IPS-18a (cell line): Measurements from ENCODE around the gene LENG1.
A peak's percentile ranks its signal among the peaks of the same experiment; 100 is the strongest.
"Not testable (repeated sequence)": the region's sequence is repeated elsewhere in the genome, so short reads cannot be mapped to it uniquely, and the experiment has no call there.

Experiments used
- H3K27ac ChIP-seq: one replicate; pipeline ENCODE4 v1.5.1; 2013; ENCODE audit warnings: low read length
- H3K27me3 ChIP-seq: one replicate; pipeline ENCODE4 v1.6.1; 2013; ENCODE audit warnings: mild to moderate bottlenecking, low read length; ENCODE audit not compliant: control insufficient read depth, insufficient read depth
- H3K36me3 ChIP-seq: one replicate; pipeline ENCODE4 v1.6.1; 2013; ENCODE audit warnings: low read depth, low read length; ENCODE audit not compliant: control insufficient read depth
- H3K4me1 ChIP-seq: one replicate; pipeline ENCODE4 v1.6.1; 2013; ENCODE audit warnings: low read depth, low read length; ENCODE audit not compliant: control insufficient read depth
- H3K4me3 ChIP-seq: one replicate; pipeline ENCODE4 v1.5.1; 2013; ENCODE audit warnings: low read length
- H3K9ac ChIP-seq: one replicate; pipeline ENCODE4 v1.6.1; 2013; ENCODE audit warnings: mild to moderate bottlenecking, low read length, moderate library complexity
- H3K9me3 ChIP-seq: one replicate; pipeline ENCODE4 v1.6.1; 2013; ENCODE audit warnings: low read depth, low read length; ENCODE audit not compliant: control insufficient read depth

The LENG1 gene

GRCh38 chr19:54188215-54188871, 28.8 kb upstream of the LENG1 start:
- peak overlapping the region; percentile 83 for H3K9ac ChIP-seq
- no peaks in the 10 kb centered on the region for H3K9me3 ChIP-seq
- H3K27me3 ChIP-seq, result no peaks in the 10 kb centered on the region
- no peak overlapping the region for H3K27ac ChIP-seq
- H3K36me3 ChIP-seq, result peaks cover 10% of the 10 kb centered on the region
- peak overlapping the region; percentile 81 for H3K4me3 ChIP-seq
- H3K4me1 ChIP-seq, result peaks cover 10% of the 10 kb centered on the region

DNA sequence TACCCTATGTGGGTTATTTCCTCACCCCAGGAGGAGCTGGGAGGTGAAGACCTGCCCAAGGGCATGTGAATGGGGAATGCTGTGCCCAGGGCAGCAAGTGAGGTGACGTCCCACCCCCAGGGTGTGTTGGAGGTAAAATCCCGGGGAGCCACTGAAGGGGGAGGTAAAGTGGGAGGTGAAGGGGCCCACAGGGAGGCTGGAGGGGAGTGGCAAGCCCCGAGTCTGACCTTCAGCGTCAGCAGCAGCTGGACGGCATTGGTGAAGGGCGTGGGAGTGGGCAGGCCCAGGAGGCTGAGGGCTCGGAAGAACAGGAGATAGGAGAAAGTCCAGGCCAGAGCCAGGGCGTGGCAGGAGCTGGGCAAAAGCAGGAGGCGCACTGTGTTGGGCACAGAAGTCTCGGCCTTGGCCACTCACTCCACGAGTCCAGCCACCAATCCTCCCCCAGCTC, 27.4 kb upstream of the LENG1 start:
- Histone ChIP-seq H3K27ac (no peak overlapping the region), H3K27me3 (no peaks in the 10 kb centered on the region), H3K4me3 (no peak overlapping the region), H3K9me3 (no peaks in the 10 kb centered on the region), H3K4me1 (peaks cover 5% of the 10 kb centered on the region), H3K9ac (no peak overlapping the region), H3K36me3 (peaks cover 10% of the 10 kb centered on the region)

- no peak overlapping the region for H3K27ac ChIP-seq
- H3K27me3 ChIP-seq, result no peaks in the 10 kb centered on the region
- no peak overlapping the region for H3K9ac ChIP-seq
- H3K4me3 ChIP-seq, result no peak overlapping the region
- H3K4me1 ChIP-seq, result peaks cover 5% of the 10 kb centered on the region
- H3K36me3 ChIP-seq, result peaks cover 10% of the 10 kb centered on the region
- H3K9me3 ChIP-seq, result no peaks in the 10 kb centered on the region
These were observed 26.8 kb upstream of the LENG1 start for GRCh38 chr19:54186351-54186750.

DNA sequence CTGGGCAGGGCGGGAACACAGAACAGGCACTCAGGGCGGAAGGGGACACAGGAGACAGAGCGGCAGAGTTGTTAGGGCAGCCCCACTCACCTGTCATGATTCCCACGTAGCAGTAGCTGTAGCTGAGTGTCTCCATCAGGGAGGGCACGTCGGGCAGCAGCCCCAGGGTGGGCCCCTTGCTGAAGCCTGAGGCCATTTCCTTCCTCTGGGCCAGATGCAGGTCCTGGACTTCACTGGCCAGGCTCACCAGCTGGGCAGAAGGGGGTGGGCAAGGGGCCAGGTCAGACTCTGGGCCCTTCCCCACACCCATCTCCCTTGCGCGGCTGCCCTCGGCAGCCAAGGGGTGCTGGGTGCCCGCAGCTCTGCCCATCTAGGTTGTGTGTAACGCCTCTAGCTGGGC, 23.9 kb upstream of the LENG1 start:
- Histone ChIP-seq H3K36me3 (peaks cover 14% of the 10 kb centered on the region), H3K4me3 (no peak overlapping the region), H3K27ac (no peak overlapping the region), H3K27me3 (no peaks in the 10 kb centered on the region), H3K9me3 (no peaks in the 10 kb centered on the region), H3K4me1 (peaks cover 5% of the 10 kb centered on the region), H3K9ac (no peak overlapping the region)

DNA sequence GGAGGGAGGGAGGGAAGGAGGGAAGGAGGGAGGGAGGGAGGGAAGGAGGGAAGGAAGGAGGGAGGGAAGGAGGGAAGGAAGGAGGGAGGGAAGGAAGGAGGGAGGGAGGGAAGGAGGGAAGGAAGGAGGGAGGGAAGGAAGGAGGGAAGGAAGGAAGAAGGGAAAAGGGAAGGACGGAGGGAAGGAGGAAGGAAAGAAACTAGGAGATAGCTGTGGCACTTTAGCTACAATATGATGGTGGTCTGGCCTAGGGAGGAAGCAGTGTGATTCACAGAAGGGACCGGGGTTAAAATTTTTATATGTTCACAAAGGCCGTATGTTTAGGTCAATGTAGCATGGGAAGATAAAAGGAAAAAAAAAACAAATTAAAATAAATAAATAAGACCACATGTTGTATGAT, 22.4 kb upstream of the LENG1 start:
- H3K4me3 ChIP-seq, result not testable (repeated sequence)

DNA sequence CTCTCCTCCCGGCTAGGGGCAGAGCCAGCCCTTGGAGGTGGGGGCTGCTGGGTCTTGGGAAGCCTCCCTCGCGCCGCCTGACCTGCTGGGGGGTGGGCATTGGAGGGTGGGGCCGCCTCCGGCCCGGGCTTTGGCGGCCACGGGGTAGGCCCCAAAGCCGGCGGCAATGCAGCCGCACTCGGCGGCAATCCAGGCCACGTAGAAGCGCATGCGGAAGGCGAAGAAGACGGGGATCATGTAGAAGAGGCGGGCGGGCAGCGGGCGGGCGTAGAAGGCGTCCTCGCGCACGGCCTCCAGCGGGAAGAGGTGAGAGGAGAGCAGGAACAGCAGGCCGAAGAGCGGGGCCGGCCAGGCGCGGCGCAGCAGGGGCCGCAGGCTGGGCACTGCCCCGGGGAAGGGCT, 21.2 kb upstream of the LENG1 start:
- H3K4me1 ChIP-seq, result peaks cover 3% of the 10 kb centered on the region
- no peaks in the 10 kb centered on the region for H3K9me3 ChIP-seq
- peaks cover 14% of the 10 kb centered on the region for H3K36me3 ChIP-seq
- H3K27me3 ChIP-seq, result no peaks in the 10 kb centered on the region
- no peak overlapping the region for H3K4me3 ChIP-seq
- peak overlapping the region; percentile 26 for H3K9ac ChIP-seq
- H3K27ac ChIP-seq, result no peak overlapping the region

More for the DNA sequence above, 22.4 kb upstream of the LENG1 start:
- not testable (repeated sequence) for H3K9me3 ChIP-seq, H3K4me1 ChIP-seq, H3K27me3 ChIP-seq, H3K27ac ChIP-seq, H3K9ac ChIP-seq
- H3K36me3 ChIP-seq, result peaks cover 14% of the 10 kb centered on the region

DNA sequence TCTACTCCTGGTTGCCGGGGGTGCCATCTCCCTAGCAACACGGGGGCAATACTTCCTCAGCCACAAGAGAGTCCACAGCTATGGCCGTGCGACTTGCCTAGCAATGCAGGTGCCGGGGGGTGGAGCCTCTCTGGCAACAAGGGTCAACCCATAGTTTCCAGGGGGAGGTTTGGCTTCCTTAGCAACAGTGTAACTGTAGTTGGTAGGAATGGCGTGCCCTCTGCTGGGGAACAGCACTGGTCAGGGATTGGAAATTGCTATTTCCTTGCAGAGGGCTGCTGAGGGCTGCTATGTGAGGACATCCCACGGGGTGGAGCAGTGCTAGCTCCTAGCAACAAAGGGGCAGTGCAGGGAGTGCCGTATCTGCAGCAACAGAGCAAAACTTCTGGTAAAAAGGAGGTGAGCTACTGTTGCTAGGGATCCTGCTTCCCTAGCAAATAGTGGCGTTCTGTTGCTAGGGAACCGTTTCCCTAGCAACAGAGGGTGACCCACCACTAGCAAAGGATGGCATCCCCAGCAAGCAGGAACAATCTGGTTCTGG, 20.5 kb upstream of the LENG1 start:
- Histone ChIP-seq H3K4me1 (peaks cover 3% of the 10 kb centered on the region), H3K9me3 (no peaks in the 10 kb centered on the region), H3K4me3 (no peak overlapping the region), H3K9ac (peak overlapping the region; percentile 26), H3K27ac (no peak overlapping the region), H3K27me3 (no peaks in the 10 kb centered on the region), H3K36me3 (peaks cover 10% of the 10 kb centered on the region)

DNA sequence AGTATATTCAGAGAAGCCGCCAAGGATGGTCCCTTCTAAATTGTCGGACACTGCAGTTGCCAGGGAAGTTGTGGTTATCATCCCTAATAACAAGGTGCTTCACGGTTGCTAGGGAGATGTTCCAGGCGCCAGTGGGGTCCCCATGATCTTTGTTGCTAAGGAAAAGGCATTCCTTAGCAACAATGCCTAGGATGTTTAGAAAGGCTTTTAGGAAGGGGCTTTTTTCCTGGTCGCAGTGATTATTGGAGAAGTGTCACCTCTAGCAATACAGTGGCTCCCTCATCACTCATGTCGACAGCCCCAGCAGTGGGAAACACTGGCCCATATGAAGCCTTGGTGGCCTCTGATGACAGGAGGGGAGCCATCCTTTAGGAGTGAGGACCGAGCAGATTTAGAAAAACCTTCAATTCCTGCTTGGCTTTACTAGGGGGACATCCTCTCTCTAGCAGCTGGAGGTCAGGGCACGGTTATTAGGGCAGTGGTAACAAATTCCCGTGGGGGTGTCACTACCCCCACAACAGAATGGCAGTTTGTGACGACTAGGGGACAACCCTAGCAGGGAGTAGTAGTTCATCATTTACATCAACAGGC, 19.8 kb upstream of the LENG1 start:
- H3K4me1 ChIP-seq, result peaks cover 3% of the 10 kb centered on the region
- no peaks in the 10 kb centered on the region for H3K9me3 ChIP-seq
- H3K9ac ChIP-seq, result peak overlapping the region; percentile 21
- H3K27me3 ChIP-seq, result no peaks in the 10 kb centered on the region
- H3K4me3 ChIP-seq, result no peak overlapping the region
- peaks cover 10% of the 10 kb centered on the region for H3K36me3 ChIP-seq
- H3K27ac ChIP-seq, result peak overlapping the region; percentile 10

GRCh38 chr19:54178581-54179261, 19.2 kb upstream of the LENG1 start:
- Histone ChIP-seq H3K9me3 (no peaks in the 10 kb centered on the region), H3K36me3 (peaks cover 10% of the 10 kb centered on the region), H3K4me3 (no peak overlapping the region), H3K9ac (no peak overlapping the region), H3K27me3 (no peaks in the 10 kb centered on the region), H3K4me1 (peaks cover 3% of the 10 kb centered on the region), H3K27ac (no peak overlapping the region)

DNA sequence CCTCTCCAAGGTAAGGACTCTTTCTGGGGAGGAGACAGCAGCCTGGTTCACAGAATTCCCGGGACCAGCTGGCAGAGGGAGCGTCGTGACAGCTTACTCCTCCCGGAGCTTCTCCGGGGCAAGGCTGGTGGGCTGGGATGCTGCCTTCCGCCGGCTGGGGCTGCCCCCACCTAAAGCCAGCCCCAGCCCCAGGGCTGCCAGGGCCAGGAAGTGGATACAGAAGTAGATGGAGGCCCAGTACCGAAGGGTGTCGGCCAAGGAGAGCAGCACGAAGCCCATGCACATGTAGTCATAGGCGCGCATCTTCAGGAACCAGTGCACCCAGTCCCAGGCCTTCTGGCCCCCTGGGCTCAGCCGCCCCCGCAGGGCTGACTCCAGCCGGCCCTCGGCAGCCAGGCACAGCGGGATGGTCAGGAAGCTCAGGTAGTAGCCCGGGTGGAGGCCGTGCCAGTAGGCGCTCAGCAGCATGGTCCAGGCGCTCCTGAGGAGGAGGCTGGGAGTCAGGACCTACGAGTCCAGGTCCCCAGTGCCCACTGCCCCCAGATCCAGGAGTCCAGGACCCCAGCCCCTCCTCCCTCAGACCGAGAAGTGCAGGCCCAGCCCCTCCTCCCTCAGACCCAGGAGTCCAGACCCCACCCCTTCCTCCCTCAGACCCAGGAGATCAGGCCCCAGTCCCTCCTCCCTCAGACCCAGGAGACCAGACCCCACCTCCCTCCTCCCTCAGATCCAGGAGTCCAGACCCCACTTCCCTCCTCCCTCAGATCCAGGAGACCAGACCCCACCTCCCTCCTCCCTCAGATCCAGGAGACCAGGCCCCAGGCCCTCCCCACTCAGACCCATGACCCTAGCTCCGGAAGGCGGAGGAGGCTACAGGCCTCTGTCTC, 14.7 kb upstream of the LENG1 start:
- peaks cover 6% of the 10 kb centered on the region for H3K4me1 ChIP-seq
- no peak overlapping the region for H3K9ac ChIP-seq
- no peaks in the 10 kb centered on the region for H3K27me3 ChIP-seq
- no peak overlapping the region for H3K27ac ChIP-seq
- no peaks in the 10 kb centered on the region for H3K9me3 ChIP-seq
- H3K4me3 ChIP-seq, result no peak overlapping the region
- H3K36me3 ChIP-seq, result peaks cover 2% of the 10 kb centered on the region

- peaks cover 5% of the 10 kb centered on the region for H3K4me1 ChIP-seq
These were observed 13.8 kb upstream of the LENG1 start for GRCh38 chr19:54173359-54173699.

More at GRCh38 chr19:54173359-54173699, 13.8 kb upstream of the LENG1 start:
- H3K27me3 ChIP-seq, result no peaks in the 10 kb centered on the region
- no peaks in the 10 kb centered on the region for H3K9me3 ChIP-seq
- no peak overlapping the region for H3K4me3 ChIP-seq
- H3K27ac ChIP-seq, result no peak overlapping the region
- no peak overlapping the region for H3K9ac ChIP-seq
- H3K36me3 ChIP-seq, result no peaks in the 10 kb centered on the region
